Measurements from ENCODE around the gene CAB39.

DNA sequence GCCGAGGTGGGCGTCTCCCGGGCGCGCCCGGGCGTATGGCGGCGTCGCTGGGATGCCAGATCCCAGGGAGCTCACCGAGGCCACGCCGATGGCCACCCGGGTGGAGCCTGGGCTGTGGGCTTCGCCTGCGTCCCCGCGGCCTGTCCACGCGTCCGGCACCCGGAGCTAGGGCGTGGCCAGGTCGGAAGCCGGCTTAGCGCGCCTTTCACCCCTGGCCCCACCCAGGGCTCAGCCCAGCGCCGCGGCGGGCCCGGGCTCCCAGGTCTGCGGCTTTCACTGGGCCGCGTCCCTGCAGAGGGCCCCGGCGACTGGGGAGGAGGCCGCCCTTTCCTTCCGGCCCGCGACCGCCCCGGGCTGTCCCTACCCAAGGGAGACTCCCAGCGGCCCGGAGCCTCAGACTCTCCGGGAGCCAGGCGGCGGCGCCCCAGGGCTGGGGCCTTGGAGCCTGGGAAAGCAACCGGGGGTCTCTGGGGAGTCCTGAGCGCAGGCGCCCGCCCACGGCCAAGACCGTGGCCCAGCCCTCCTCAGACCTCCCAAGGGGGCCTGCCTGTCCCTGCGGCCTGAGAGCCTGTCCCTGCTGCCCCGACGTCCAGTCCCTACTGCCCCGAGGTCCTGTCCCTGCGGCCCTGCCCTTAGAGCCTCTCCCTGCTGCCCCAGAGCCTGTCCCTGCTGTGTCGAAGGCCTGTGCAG, 115.8 kb downstream of the CAB39 start:
- TF ChIP-seq FOXK2 (IDR thresholded peaks at IDR 0.05), result no peak
- no peak for TF ChIP-seq LEF1 (IDR thresholded peaks at IDR 0.05; ENCODE audit: borderline replicate concordance)
- no peak for TF ChIP-seq NFRKB (IDR thresholded peaks at IDR 0.05)
- no peak for TF ChIP-seq ZNF384 (IDR thresholded peaks at IDR 0.05)
- TF ChIP-seq ELF4 (IDR thresholded peaks at IDR 0.05), result no peak
- no peak for TF ChIP-seq FOXM1 (IDR thresholded peaks at IDR 0.05; ENCODE audit: borderline replicate concordance)
- TF ChIP-seq SP1 (IDR thresholded peaks at IDR 0.05), result no peak
- TF ChIP-seq TARDBP (IDR thresholded peaks at IDR 0.05), result no peak
- TF ChIP-seq FOXA1 (IDR thresholded peaks at IDR 0.05), result no peak
- no peak for TF ChIP-seq BHLHE40 (IDR thresholded peaks at IDR 0.05; ENCODE audit: borderline replicate concordance)
- no peak for TF ChIP-seq L3MBTL2 (conservative IDR thresholded peaks at IDR 0.05)
- TF ChIP-seq, protein P1, sequence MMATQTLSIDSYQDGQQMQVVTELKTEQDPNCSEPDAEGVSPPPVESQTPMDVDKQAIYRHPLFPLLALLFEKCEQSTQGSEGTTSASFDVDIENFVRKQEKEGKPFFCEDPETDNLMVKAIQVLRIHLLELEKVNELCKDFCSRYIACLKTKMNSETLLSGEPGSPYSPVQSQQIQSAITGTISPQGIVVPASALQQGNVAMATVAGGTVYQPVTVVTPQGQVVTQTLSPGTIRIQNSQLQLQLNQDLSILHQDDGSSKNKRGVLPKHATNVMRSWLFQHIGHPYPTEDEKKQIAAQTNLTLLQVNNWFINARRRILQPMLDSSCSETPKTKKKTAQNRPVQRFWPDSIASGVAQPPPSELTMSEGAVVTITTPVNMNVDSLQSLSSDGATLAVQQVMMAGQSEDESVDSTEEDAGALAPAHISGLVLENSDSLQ (IDR thresholded peaks at IDR 0.05), result no peak
